HuH-7 (cell line): Measurements from ENCODE around the gene SLC24A1.
A peak's percentile ranks its signal among the peaks of the same experiment; 100 is the strongest.
"Not testable (repeated sequence)": the region's sequence is repeated elsewhere in the genome, so short reads cannot be mapped to it uniquely, and the experiment has no call there.

Source experiments
- DNase-seq: peaks from one replicate; pipeline ENCODE4 v3.0.0; 2011; ENCODE audit warnings: low spot score

The SLC24A1 gene

DNA sequence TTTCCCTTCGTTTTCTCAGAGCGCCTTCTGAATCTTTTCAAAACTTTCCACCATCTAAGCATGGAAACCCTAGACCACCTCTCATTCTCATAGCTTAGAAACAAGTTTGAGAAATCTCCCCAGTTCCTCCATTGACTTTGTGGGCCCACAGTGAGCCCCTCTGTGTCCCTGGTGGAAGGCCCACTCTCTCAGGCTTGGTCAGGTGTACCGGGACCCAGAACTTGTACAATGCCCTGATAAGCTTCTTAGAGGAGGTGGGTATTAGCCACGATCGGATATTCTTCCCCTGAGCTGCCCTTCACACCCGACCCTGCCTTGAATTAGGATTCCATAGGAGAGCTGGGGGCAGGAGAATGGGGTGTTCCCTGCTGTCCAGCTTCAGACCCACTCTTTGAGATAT, at the start of gene SLC24A1:
Gene SLC24A1, plus strand, starts transcription at position 301 of the 400 bp plus-strand sequence. CDS start 2,143 bp downstream, outside the sequence.
- DNase-seq, result no peak

DNA sequence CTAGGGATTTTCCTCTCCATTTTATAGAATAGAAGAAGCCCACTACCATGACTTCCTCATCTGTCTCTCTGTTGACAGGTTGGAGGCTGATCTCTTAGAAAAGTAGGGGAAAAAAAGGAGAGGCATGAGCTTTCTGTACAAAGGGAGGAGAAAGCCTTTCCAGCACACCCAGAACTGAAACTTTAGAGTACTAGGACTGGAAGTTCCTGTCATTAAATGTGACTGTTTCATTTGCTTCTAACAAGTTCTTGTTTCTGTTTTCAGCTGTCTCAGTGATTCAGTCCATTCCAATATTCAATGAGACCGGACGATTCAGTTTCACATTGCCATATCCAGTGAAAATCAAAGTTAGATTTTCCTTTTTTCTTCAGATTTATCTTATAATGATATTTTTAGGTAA, 49.8 kb upstream of the SLC24A1 start:
- DNase-seq, result no peak

DNA sequence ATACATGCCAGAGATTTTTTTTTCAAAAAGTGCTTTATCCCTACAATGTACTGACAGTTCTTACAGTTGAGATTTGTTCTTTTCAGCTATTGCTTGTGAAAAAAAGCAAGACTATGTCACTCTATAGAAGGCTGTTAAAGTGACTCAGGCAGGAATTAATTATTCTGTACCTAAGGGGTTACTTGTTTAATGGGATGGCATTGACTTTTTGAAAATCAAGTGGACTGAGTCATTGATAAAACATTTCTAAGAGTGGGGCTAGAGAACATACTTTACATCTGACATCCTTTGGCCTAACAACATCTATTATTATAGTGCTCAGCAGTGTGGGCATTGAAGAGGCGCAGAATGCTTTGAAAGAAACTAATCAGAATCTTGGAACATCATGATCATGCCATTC, 45.1 kb upstream of the SLC24A1 start:
- no peak for DNase-seq

DNA sequence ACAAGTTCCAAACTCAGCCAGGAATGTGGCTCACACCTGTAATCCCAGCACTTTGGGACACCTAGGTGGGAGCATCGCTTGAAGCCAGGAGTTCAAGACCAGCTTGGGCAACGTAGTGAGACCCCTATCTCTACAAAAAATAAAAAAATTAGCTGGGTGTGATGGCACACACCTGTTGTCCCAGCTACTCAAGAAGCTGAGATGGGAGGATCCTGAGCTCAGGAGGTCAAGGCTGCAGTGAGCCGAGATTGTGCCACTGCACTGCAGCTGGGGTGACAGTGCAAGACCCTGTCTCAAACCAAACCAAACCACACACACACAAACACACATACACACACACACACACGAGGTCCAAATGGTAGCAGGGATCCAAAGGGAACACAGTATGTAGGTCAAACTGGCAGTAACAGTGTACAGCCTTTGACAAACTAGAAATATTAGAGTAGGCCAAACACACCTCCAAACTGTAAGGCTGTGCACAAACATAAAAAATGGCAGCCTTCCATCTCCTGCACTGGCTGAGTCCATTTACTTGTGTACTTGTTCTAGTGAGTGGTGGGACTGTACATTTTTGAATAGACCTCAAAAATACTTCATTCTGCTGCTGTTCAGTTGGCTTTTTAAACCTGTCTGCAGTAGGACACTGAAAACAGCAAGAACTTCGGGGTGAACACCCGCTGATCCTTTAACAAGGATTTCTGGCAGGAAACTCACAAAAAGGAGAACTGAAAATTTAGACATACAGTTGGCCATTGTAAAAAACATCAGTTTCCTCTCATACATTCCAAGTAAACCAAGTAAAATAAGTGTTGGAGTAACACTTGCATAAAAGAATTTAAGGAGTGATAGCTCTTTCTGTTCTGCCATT, 44.4 kb upstream of the SLC24A1 start:
- DNase-seq, result no peak

DNA sequence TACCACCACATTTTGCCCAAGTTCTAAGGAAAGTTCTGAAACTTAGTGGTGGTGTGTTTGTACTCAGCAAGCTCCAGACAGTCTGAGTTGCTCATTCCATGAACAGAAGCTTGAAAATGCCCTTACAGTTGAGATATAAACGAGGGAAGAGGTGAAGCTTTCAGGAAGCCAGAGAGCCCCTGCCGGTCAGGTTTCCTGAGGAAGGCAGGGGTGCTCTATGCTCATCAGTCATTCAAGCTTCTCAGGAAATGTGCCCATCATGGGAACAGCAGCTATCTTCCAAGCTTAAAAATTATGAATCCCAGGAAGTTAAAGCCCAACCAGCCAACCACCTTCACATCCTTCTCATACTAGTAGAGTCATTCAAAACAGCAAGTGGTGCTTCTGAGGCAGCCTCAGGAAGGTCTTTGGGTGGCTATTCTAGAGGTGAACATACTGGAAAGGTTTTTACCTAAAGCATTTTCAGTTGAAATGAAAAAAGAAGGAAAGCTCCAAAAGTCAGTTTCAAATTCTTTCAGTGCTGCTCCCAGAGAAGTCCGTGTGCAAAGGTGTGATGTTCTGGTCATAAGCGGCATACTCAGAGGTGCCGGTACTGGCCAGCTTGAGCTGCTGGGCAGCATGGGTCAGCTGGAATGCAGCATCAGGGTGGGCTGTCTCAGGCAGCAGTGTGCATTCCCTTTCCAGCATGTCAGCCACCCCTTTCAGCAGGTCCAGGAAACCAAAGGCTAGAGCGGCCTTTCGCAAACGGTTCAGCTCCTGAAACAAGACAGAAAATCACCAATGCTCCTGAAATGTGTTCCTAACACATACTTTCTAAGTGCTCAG, 42.6 kb upstream of the SLC24A1 start:
- DNase-seq, result no peak

DNA sequence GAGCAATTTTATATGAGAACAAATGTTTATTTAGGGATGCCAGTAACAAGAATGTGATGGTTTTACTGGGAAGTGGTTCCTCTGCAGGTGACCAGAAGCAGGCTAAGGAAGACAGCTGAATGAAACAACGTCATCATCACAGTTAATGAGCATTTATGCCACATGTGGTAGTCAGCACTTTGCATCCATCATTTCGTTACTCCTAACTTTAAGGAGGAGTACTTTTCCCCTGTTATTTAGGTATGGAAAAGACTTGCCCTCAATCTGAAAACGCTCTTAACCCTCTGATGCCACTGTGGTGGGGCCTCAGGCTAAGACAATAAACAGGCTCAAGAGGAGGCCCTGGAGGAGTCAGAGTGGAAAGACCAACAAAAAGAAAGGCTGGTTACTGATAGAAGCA, 42.0 kb upstream of the SLC24A1 start:
- DNase-seq, result no peak

DNA sequence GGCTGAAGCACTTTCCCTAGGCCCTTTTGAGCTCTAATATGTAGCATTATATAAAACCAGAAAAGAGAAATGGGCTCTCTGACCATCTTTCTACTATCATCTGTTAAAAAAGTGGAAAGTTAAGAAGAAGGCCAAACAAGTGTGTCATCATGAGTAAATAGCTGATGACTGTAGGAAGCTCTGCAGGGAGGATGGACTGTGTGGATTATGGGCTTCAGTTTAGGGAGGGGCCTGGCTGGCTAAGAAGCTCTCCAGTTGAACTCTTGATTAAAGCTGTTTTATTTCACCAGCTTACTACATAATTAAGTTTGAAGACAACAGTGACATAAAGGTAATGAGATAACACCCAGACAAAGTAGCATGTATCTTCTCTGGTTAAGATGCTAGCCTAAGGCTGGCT, 41.5 kb upstream of the SLC24A1 start:
- DNase-seq, result no peak

DNA sequence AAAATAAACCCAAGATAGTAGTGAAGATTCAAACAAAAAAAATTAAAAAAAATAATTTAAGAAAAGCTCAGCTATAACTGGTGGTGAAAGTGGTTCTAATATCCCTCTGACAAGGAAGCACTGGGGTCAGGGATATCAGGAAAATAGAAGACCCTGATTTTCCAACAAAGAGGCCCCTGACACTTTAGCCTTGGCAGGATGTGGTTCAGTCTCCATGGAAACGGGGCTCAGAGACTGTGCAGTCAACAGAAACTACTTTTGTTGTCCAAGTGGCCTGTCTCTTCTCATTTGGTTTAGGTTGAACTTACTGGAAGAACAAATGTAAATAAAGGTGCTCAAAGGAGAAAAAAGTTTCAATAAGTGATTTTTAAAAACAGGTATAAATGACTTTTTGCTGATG, 38.0 kb upstream of the SLC24A1 start:
- no peak for DNase-seq

DNA sequence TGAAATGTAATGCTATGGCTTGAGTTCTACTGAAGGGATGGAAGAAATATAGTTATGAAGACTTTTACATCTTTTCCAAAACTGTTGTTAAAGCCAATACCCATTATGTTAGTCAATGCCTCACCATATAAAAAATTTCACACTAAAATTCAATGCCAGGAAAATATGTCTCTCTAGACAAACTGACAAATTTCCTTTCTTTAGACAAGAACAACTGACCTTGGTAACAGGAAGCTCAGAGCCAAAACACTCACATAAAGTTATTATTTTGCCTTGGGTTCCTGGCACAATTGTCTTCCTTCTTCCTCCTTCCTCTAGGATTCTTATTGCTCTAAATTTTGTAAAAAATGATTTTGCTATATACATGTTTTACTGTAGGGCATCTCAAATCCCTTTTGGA, 37.5 kb upstream of the SLC24A1 start:
- DNase-seq, result no peak

DNA sequence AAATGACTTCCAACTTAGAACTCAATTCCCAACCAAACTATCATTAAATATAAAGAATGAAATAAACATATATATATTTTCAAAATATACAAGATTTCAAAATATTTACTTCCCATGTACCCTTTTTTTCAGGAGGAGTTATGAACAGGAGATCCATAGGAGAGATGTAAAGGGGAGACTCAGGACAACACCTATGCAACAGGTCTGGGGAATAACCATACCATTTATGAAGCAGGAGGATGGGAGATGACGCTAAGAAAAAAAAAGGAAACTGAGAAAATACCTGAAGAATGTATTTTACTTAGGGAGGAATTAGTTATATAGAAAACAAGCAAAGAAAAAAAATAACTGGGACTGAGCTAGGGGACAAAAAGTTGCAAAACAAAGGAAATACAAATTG, 34.6 kb upstream of the SLC24A1 start:
- no peak for DNase-seq

DNA sequence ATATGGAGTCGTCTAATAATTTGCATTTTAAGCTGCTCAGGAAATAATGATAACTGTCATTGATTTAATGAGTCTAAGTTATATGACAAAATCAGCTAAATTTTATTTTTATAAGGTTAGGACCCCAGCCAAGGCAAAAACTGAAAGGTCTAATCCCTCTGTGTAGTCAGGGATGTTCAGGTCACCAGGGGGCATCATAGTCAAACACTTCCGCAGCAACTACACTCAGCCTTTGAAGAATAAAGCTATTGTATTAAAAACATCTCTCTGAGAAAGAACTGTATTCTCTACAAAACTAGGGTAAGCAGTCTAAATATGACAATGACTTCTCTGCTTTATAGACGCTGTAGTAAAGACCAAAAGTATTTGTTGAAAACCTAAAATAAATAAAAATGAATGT, 25.8 kb upstream of the SLC24A1 start:
- DNase-seq, result peak; percentile 67

DNA sequence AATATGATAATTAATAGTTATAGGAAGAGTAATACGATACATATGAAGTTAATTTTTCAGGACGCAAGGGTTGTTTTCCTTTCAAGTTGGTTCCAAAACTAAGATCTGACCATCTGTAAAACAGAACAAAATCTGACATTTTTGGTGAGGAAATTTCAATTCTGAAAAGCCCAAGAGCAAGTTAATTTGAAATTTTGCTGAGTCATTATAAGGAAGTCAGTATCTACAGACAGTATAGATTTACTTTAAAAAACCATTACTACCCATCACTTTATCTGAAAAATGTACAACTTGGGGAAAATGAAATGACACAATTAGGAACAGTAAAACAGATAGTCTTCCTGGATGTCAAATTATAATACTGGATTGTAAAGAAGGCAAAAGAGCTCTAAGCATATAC, 23.3 kb upstream of the SLC24A1 start:
- no peak for DNase-seq

DNA sequence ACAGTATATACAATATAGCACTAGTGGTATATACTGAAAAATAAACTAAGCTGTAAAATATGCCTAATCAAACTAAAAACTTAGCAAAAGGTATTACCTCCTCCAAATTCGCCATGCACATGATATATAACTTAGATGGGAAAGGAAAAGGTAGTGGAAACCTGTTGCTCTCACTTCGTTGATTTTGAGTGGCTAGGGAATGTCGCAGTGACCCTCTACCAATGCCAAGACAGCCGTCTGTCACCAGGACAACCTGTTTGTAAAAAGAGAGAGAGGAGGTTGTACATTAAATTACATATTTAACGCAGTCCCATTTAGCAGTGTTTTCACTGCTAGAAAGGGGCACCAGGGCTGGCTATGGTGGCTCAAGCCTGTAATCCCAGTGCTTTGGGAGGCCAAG, 22.1 kb upstream of the SLC24A1 start:
- no peak for DNase-seq

DNA sequence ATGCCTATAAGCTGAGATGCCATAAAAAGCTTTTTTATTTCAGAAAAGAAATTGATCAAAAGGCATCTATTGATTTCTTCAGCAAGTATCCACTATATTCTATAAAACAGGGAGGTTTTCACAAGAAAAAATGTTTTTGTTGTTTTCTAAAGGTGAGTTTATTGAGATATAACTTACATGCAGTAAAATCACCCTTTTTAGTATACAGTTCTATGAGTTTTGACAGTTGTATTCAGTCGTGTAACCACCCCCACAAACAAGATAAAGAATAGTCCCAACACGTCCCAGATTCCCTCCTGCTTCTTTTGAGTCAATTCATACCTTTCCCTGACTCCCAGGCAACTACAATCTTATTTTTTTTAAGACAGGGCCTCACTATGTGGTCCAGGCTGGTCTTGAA, 18.6 kb upstream of the SLC24A1 start:
- no peak for DNase-seq

DNA sequence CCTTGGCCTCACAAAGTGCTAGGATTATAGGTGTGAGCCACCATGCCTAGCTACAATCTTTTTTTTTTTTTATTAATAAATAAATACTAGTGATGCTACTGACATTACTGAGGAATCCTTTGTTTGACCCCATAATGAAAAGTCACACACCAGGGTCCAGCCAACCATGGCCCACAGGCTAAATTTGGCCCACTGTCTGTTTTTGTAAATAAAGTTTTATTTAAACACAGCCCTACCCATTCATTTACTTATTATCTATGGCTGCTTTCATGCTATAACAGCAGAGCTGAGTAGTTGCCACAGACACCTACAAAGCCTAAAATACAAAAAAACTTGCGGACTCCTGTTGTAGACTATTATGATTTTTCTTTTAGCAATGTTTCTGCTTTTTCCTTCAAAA, 18.2 kb upstream of the SLC24A1 start:
- no peak for DNase-seq

DNA sequence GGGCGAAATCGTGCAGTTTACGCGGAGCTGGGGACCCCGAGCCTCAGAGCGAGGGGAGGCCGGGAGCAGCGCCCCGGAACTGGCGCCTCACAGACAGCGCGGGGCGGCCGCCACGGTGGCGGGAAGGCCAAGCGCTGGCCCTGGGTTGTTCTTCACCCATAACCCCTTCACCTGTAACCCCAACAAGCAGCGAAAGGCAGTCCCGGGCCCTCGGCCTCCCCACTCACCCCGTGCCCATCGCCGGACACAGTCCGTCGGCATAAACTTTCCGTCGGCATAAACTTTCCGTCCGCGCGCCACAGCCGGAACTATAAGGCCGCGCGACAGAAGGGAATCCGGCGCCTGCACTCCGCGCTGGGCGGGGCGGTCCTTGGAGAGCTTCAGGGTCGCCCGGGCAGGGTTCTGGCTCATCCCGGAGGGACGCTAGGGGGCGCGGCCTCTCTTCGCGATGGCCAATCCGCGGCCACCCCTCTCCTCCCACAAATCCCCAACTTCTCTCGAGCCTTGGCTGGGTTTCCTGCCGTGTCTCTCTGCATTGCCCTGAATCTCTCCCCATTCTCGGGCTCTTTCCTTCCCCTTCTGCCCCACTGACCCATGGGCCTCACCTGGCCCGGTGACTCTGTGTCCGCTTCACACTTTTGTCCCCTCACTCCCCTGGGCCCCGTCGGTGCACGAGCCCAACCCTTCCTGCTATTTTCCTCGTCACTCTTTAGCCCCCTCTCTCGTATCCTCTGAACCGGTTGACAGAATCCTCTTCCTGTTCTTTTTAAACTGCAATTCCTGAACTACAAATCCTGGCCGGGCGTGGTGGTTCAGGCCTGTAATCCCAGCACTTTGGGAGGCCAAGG, 10.6 kb upstream of the SLC24A1 start, which contains the start of gene INTS14:
Gene INTS14, minus strand, starts transcription at position 261 of the 848 bp plus-strand sequence. CDS start 3,751 bp downstream, outside the sequence.
- DNase-seq, result peak; percentile 97

DNA sequence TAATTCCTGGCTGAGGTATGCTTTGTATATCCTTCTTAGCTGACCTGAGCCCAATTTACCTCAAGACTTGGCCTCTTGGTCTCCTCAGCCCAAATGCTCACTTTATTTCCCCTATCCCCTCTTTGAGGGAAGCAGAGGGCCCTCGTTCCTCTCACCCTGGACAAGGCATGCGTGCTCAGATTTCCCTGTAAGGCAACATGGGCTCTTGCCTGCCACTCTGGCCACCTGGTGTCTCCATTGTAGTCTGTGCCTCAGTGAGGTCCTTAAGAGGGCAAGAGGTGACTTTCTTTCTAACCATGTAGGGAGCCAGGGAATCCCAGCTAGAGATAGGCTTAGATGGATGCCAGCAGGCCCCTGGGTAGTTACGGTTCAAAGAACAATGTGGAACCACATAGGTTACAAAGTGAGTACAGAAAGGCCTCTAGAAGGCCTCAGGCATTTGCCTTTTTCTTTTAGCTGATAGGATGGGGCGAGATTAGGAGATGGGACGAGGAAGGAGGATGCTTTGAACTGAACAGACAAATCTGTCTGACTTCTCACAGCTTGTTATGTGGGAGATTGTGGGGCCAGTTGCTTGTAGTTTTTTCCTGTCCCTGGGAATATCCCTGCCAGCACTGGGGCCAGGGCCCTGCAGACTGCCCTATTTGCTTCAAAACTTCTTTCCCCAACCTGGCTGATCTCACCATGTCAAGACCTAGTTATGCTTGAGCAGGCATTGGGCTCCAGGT, 9.7 kb upstream of the SLC24A1 start:
- no peak for DNase-seq

DNA sequence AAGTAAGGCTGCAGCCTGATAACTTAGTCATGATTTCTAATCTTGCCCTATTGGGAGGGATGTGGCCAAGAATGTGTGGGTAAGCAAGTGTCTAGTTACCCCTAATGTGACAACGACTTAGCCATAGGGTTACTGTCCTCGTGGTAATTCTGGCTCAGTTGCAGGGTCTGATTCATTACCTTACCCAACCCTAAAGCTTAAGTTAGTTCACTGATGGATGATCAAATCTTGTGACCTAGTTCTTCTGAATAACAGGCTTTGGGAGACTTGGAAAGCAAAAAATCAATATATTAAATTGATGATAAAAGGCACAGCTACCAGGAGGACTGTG, 9.2 kb upstream of the SLC24A1 start:
- no peak for DNase-seq

DNA sequence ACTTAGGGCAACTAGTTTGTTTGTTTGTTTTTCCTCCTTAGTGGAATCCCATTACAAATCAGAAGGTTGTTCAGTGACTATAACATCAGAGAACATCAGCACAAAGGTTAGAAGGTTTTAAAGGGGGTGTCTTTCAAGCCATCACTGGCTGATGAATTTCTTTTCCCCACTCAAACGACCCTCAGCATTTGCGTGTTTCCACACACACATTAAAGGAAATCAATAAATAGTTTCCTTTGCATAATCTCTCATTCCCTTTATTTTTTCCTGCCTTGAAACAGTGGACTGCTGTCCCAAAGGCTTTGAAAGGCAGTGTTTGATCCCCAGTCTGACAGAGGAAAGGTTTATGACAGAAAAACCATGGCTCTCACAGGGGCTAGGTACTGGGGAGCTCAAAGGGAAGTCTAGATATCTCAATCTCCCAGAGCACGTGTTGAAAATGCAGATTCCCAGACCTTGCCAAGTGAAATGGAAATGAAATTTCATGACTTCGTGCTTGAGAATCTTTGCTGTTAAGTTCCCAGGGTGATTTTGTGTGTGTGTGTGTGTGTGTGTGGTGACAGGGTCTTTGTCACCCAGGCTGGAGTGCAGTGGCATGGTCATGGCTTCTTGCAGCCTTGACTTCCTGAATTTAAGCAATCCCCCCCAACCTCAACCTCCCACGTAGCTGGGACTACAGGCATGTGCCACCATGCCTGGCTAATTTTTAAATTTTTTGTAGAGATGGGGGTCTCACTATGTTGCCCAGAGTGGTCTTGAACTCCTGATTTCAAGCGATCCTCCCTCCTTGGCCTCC, 8.6 kb upstream of the SLC24A1 start:
- no peak for DNase-seq

DNA sequence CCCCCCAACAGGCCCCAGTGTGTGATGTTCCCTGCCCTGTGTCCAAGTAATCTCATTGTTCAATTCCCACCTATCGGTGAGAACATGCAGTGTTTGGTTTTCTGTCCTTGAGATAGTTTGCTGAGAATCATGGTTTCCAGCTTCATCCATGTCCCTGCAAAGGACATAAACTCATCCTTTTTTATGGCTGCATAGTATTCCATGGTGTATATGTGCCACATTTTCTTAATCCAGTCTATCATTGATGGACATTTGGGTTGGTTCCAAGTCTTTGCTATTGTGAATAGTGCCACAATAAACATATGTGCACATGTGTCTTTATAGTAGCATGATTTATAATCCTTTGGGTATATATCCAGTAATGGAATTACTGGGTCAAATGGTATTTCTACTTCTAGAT, 5.9 kb upstream of the SLC24A1 start:
- not testable (repeated sequence) for DNase-seq
